ENCODE data around the gene ARHGAP11B.
A peak's percentile ranks its signal among the peaks of the same experiment; 100 is the strongest.
"Not testable (repeated sequence)": the region's sequence is repeated elsewhere in the genome, so short reads cannot be mapped to it uniquely, and the experiment has no call there.

ARHGAP11B gene

GRCh38 chr15:30625436-30626193 lies at the start of gene ARHGAP11B:
Gene ARHGAP11B (plus strand): TSS chr15:30626128.
- peak within 1 kb of the TSS; percentile 73 for H3K4me3 ChIP-seq (ENCODE audit: low read depth, low read length)
- peak; percentile 99 for DNase-seq (ENCODE audit: low read depth)

GRCh38 chr15:30579394-30579970 lies 46.4 kb upstream of the ARHGAP11B start:
- H3K4me3 ChIP-seq (ENCODE audit: low read depth, low read length); DNase-seq (ENCODE audit: low read depth): not testable (repeated sequence)

- DNase-seq (ENCODE audit: low read depth); H3K4me3 ChIP-seq (ENCODE audit: low read depth, low read length): not testable (repeated sequence)
Measured at GRCh38 chr15:30580716-30581115, 45.2 kb upstream of the ARHGAP11B start.

- not testable (repeated sequence) for DNase-seq (ENCODE audit: low read depth)
Measured at GRCh38 chr15:30598953-30599352, 27.0 kb upstream of the ARHGAP11B start.

GRCh38 chr15:30603796-30604195 lies 22.1 kb upstream of the ARHGAP11B start, which contains the start of gene GOLGA8H:
Gene GOLGA8H (plus strand): TSS chr15:30604028. CDS start chr15:30604126, 98 bp downstream.
- DNase-seq (ENCODE audit: low read depth); H3K4me3 ChIP-seq (ENCODE audit: low read depth, low read length): not testable (repeated sequence)

More at GRCh38 chr15:30598953-30599352, 27.0 kb upstream of the ARHGAP11B start:
- not testable (repeated sequence) for H3K4me3 ChIP-seq (ENCODE audit: low read depth, low read length)

- H3K4me3 ChIP-seq (ENCODE audit: low read depth, low read length); DNase-seq (ENCODE audit: low read depth): not testable (repeated sequence)
Measured at GRCh38 chr15:30612271-30612670, 13.7 kb upstream of the ARHGAP11B start.

- DNase-seq (ENCODE audit: low read depth): peak; percentile 13
- H3K4me3 ChIP-seq (ENCODE audit: low read depth, low read length): not testable (repeated sequence)
Measured at GRCh38 chr15:30621342-30621741, 4.6 kb upstream of the ARHGAP11B start.

- peak; percentile 44 for DNase-seq (ENCODE audit: low read depth)
Measured at GRCh38 chr15:30626194-30626565, 252 bp downstream of the ARHGAP11B start.

GRCh38 chr15:30626632-30627031 lies 704 bp downstream of the ARHGAP11B start:
- H3K4me3 ChIP-seq (ENCODE audit: low read depth, low read length): peak overlapping the region; percentile 73
- DNase-seq (ENCODE audit: low read depth): peak; percentile 18

More at GRCh38 chr15:30626194-30626565, 252 bp downstream of the ARHGAP11B start:
- peak overlapping the region; percentile 73 for H3K4me3 ChIP-seq (ENCODE audit: low read depth, low read length)

GRCh38 chr15:30650012-30650929 lies 24.3 kb downstream of the ARHGAP11B start:
- DNase-seq (ENCODE audit: low read depth): peak; percentile 45
- TF ChIP-seq CTCF (IDR thresholded peaks at IDR 0.05; ENCODE audit: insufficient read depth, low read depth, low read length): no peak
- H3K4me3 ChIP-seq (ENCODE audit: low read depth, low read length): no peak overlapping the region

- DNase-seq (ENCODE audit: low read depth): peak; percentile 44
- TF ChIP-seq CTCF (IDR thresholded peaks at IDR 0.05; ENCODE audit: insufficient read depth, low read depth, low read length): peak; percentile 44
Measured at GRCh38 chr15:30661154-30661553, 35.2 kb downstream of the ARHGAP11B start.

GRCh38 chr15:30669621-30670020 lies 43.7 kb downstream of the ARHGAP11B start:
- H3K4me3 ChIP-seq (ENCODE audit: low read depth, low read length): not testable (repeated sequence)
- DNase-seq (ENCODE audit: low read depth): peak; percentile 19

More at GRCh38 chr15:30661154-30661553, 35.2 kb downstream of the ARHGAP11B start:
- H3K4me3 ChIP-seq (ENCODE audit: low read depth, low read length): not testable (repeated sequence)

Data from fibroblast of villous mesenchyme (primary cell).